PC-3 (cell line): ENCODE measurements around the gene GIGYF2. TPM values are rescaled to one million over a fixed set of nuclear protein-coding genes. Genes with fewer than 3 reads are reported as not detected.
A peak's percentile ranks its signal among the peaks of the same experiment; 100 is the strongest.

Source experiments
- ATAC-seq: fragments of 200-7000 bp; cut with Tn5 transposase; 2 replicates; pipeline ENCODE4 v1.9.1; 2020; ENCODE audit warnings: mild to moderate bottlenecking, moderate library complexity
- BruUV-seq: library from RNA; stranded (reverse); fragments of 400-500 nt; replicated peaks from 2 replicates; lab custom pipeline; 2021; lab: Mats Ljungman, UMichigan
- CTCF ChIA-PET: fragments of 300-600 bp; sonication (Branson Sonifier 250); formaldehyde crosslinking; loops from one replicate; lab custom pipeline; 2022; ENCODE audit warnings: antibody characterized with exemption; lab: Charles Lee
- POLR2A ChIA-PET: fragments of 300-600 bp; sonication (Branson Sonifier 250); formaldehyde crosslinking; loops from one replicate; lab custom pipeline; 2022; ENCODE audit warnings: antibody characterized with exemption; ENCODE audit not compliant: unreplicated experiment; lab: Charles Lee
- DNase-seq: peaks from one replicate; pipeline ENCODE4 v3.0.0-alpha.2; 2015
- H2AFZ ChIP-seq: fragments of 300-600 bp; sonication (generic); 2 replicates; pipeline ENCODE4 v1.6.0; 2016; ENCODE audit warnings: antibody characterized with exemption, low read length
- H3F3A ChIP-seq: fragments of 300-600 bp; sonication (generic); one replicate; pipeline ENCODE4 v1.6.0; 2017; ENCODE audit warnings: antibody characterized with exemption, low read length, control low read depth, mild to moderate bottlenecking; ENCODE audit not compliant: unreplicated experiment
- H3K27ac ChIP-seq: fragments of 300-600 bp; sonication (generic); 2 replicates; pipeline ENCODE4 v1.5.1; 2016; ENCODE audit warnings: mild to moderate bottlenecking, low read length
- H3K27me3 ChIP-seq: fragments of 300-600 bp; sonication (generic); 2 replicates; pipeline ENCODE4 v1.6.1; 2016; ENCODE audit warnings: low read length, mixed read lengths
- H3K36me3 ChIP-seq: fragments of 300-600 bp; sonication (generic); 2 replicates; pipeline ENCODE4 v1.6.1; 2016; ENCODE audit warnings: low read depth, mixed run types, low read length, mixed read lengths
- H3K4me1 ChIP-seq: fragments of 300-600 bp; sonication (generic); 2 replicates; pipeline ENCODE4 v1.5.1; 2016; ENCODE audit warnings: low read length; ENCODE audit not compliant: insufficient read depth
- H3K4me2 ChIP-seq: fragments of 300-600 bp; sonication (generic); 2 replicates; pipeline ENCODE4 v1.6.0; 2016; ENCODE audit warnings: low read length
- H3K4me3 ChIP-seq: fragments of 300-600 bp; sonication (generic); 2 replicates; pipeline ENCODE4 v1.5.1; 2016; ENCODE audit warnings: mild to moderate bottlenecking, low read length, mixed read lengths
- H3K79me2 ChIP-seq: fragments of 300-600 bp; sonication (generic); 2 replicates; pipeline ENCODE4 v1.6.1; 2017; ENCODE audit warnings: low read length, mixed read lengths
- H3K9ac ChIP-seq: fragments of 300-600 bp; sonication (generic); 2 replicates; pipeline ENCODE4 v1.6.0; 2016; ENCODE audit warnings: mild to moderate bottlenecking, low read length
- H3K9me2 ChIP-seq: fragments of 300-600 bp; sonication (generic); replicated peaks from 2 replicates; pipeline ENCODE4 v1.6.1; 2016; ENCODE audit warnings: mixed run types, low read length, mixed read lengths
- H3K9me3 ChIP-seq: fragments of 300-600 bp; sonication (generic); 2 replicates; pipeline ENCODE4 v1.6.1; 2016; ENCODE audit warnings: low read length, mixed read lengths
- H4K20me1 ChIP-seq: fragments of 300-600 bp; sonication (generic); 2 replicates; pipeline ENCODE4 v1.6.1; 2016; ENCODE audit warnings: low read length, mixed read lengths
- EZH2 ChIP-seq: fragments of 300-600 bp; sonication (generic); IDR thresholded peaks from one replicate; pipeline ENCODE4 v1.6.1; 2017; ENCODE audit warnings: antibody characterized with exemption, mild to moderate bottlenecking, low read length; ENCODE audit not compliant: unreplicated experiment
- EZH2phosphoT487 ChIP-seq: fragments of 300-600 bp; sonication (generic); IDR thresholded peaks from 2 replicates; pipeline ENCODE4 v1.6.1; 2018; ENCODE audit warnings: mild to moderate bottlenecking, antibody characterized with exemption, low read length, borderline replicate concordance
- intact Hi-C: fragments of 100-400 bp; cut with micrococcal nuclease; formaldehyde crosslinking; loops from 2 replicates; pipeline ENCODE4 v1.9.0; 2023
- total RNA-seq: library from RNA; depleted of rRNA; stranded (reverse); fragments of >200 nt; gene quantifications from 2 replicates; pipeline ENCODE4 v1.2.3, GENCODE V29; 2014
- TF ChIP-seq, protein P1 (sequence below): fragments of 300-600 bp; sonication (generic); conservative IDR thresholded peaks from 2 replicates; pipeline ENCODE4 v1.5.1; 2017; ENCODE audit warnings: antibody characterized with exemption, low read depth, mild to moderate bottlenecking, low read length

The GIGYF2 gene
- total RNA-seq, 1 experiment from 2014 or later: 41.3 TPM

DNA sequence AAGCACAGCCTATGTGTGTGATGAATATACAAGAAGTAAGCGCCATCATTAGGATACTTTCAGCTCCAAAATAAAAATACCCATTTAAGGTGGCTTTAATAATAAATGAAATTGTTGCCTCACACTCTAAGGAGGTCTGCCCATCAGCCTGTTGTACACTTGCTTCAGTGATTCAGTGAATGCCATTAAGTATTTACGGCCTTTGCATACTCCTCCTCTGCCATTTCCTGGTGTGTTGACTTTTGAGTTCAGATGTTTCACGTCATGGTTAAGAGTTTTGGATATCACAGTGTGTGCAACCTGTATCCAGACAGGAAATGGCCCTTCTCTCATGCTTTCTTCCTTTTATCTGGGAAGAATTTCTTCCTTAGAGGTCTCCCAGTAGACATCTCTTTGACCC, 134.4 kb downstream of the GIGYF2 start:
- H3K27ac ChIP-seq: no peak overlapping the region
- no peaks in the 10 kb centered on the region for H3F3A ChIP-seq
- H3K27me3 ChIP-seq: no peaks in the 10 kb centered on the region
- no peak overlapping the region for H3K4me2 ChIP-seq
- no peak overlapping the region for H3K9ac ChIP-seq
- intact Hi-C loops: no loop called here
- BruUV-seq: no TSS peak
- no peaks in the 10 kb centered on the region for H3K79me2 ChIP-seq
- no peak for DNase-seq
- POLR2A ChIA-PET: no interaction called here
- no peak overlapping the region for H3K4me3 ChIP-seq
- H3K9me2 ChIP-seq: no peaks in the 10 kb centered on the region
- TF ChIP-seq, protein P1, sequence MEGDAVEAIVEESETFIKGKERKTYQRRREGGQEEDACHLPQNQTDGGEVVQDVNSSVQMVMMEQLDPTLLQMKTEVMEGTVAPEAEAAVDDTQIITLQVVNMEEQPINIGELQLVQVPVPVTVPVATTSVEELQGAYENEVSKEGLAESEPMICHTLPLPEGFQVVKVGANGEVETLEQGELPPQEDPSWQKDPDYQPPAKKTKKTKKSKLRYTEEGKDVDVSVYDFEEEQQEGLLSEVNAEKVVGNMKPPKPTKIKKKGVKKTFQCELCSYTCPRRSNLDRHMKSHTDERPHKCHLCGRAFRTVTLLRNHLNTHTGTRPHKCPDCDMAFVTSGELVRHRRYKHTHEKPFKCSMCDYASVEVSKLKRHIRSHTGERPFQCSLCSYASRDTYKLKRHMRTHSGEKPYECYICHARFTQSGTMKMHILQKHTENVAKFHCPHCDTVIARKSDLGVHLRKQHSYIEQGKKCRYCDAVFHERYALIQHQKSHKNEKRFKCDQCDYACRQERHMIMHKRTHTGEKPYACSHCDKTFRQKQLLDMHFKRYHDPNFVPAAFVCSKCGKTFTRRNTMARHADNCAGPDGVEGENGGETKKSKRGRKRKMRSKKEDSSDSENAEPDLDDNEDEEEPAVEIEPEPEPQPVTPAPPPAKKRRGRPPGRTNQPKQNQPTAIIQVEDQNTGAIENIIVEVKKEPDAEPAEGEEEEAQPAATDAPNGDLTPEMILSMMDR: no peak
- TF ChIP-seq EZH2: no peak
- no peak for TF ChIP-seq EZH2phosphoT487
- H3K36me3 ChIP-seq: peaks cover 45% of the 10 kb centered on the region
- H3K4me1 ChIP-seq: no peaks in the 10 kb centered on the region
- H3K9me3 ChIP-seq: no peaks in the 10 kb centered on the region
- no peak overlapping the region for H2AFZ ChIP-seq
- H4K20me1 ChIP-seq: no peaks in the 10 kb centered on the region
- CTCF ChIA-PET: no interaction called here
- no peak for ATAC-seq

DNA sequence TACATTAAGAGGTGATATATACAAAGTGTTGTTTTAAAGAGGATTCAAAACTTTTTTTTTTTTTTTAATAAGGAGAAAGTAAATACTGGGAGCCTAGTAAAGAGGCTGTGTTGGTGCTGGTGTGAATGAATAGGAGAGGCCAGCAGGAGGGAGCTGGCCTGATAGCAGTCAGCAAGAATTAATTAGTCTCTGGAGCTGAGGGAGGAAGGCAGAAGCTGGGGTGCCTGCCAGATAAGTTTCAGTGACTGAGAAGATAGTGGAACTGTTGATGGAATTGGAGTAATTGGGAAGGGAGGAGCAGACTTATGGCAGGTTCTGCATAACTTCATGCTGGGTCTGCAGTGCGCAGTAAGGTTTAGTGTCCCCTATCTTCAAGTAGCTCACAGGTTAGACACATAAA, 136.7 kb downstream of the GIGYF2 start:
- Histone ChIP-seq H4K20me1 (no peaks in the 10 kb centered on the region), H3K9me3 (no peaks in the 10 kb centered on the region), H3K4me2 (no peak overlapping the region), H3K27me3 (no peaks in the 10 kb centered on the region), H3K79me2 (no peaks in the 10 kb centered on the region), H3K9me2 (no peaks in the 10 kb centered on the region), H3K36me3 (peaks cover 45% of the 10 kb centered on the region), H3K9ac (no peak overlapping the region), H3K4me3 (no peak overlapping the region), H3F3A (no peaks in the 10 kb centered on the region), H3K27ac (no peak overlapping the region), H2AFZ (no peak overlapping the region), H3K4me1 (peaks cover 12% of the 10 kb centered on the region)
- CTCF ChIA-PET: no interaction called here
- DNase-seq: no peak
- intact Hi-C loops: no loop called here
- POLR2A ChIA-PET: no interaction called here
- ATAC-seq: no peak
- no TSS peak for BruUV-seq
- no peak for TF ChIP-seq EZH2phosphoT487
- TF ChIP-seq, protein P1: no peak

DNA sequence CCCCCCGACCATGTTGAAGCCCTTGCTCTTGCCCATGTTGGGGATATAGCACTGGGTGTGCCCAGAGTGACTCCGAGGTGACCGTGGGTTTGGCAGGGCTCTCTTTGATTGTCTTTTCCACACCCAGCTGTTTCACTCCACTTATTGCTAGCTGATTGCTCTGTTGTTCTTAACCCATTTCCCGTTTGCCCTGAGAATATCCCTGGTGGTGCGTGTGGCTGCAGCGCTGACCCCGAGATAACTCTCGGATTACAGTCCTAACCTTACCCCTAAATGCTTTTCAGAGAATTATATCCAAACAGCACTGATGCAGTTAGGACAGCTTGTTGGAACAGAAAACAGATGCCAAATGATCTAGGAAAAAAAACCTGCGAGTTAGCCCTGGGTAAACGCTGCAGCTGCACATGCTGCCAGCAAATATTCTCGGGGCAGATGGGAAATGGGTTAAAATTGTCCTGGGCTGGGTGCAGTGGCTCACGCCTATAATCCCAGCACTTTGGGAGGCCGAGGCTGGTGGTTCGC, 138.6 kb downstream of the GIGYF2 start:
- H3K9me3 ChIP-seq: no peaks in the 10 kb centered on the region
- intact Hi-C loops: no loop called here
- DNase-seq (no peak), ATAC-seq (peak; percentile 48; the same call in 1 of the 2 replicates)
- no TSS peak for BruUV-seq
- TF ChIP-seq EZH2 (no peak), EZH2phosphoT487 (no peak)
- TF ChIP-seq, protein P1: no peak
- POLR2A ChIA-PET: no interaction called here
- peaks cover 46% of the 10 kb centered on the region for H3K36me3 ChIP-seq
- no peak overlapping the region for H3K4me3 ChIP-seq
- no peak overlapping the region for H3K4me2 ChIP-seq
- no peaks in the 10 kb centered on the region for H3K79me2 ChIP-seq
- peaks cover 5% of the 10 kb centered on the region; the same call in 1 of the 2 replicates for H4K20me1 ChIP-seq
- H3K27me3 ChIP-seq: no peaks in the 10 kb centered on the region
- H3K9me2 ChIP-seq: no peaks in the 10 kb centered on the region
- no peaks in the 10 kb centered on the region for H3F3A ChIP-seq
- CTCF ChIA-PET: interaction anchor here (0.7 kb wide), 1 partner anchor 666 kb away, joined by 8 read pairs; no protein-coding TSS in a partner anchor
- H3K9ac ChIP-seq: no peak overlapping the region
- H2AFZ ChIP-seq: no peak overlapping the region
- peaks cover 12% of the 10 kb centered on the region for H3K4me1 ChIP-seq
- no peak overlapping the region for H3K27ac ChIP-seq
